ENCODE data around the gene FAM193B. TPM values are rescaled to one million over a fixed set of nuclear protein-coding genes. Genes with fewer than 3 reads are reported as not detected.

FAM193B gene
- total and polyA plus RNA-seq, 2 donors (not counting 1 experiment from before 2014, with no cell fraction given): 227 to 301 TPM

- Mint-ChIP-seq H3K27me3 (no peaks in the 10 kb centered on the region), H3K27ac (peak overlapping the region; percentile 98), H3K9me3 (ENCODE audit: insufficient read depth) (no peaks in the 10 kb centered on the region), H3K4me3 (peak overlapping the region; percentile 94), H3K4me1 (peaks cover 55% of the 10 kb centered on the region)
- TF ChIP-seq EZH2 (IDR thresholded peaks at IDR 0.05; ENCODE audit: borderline replicate concordance, insufficient read depth, low read depth, low read length, poor library complexity, severe bottlenecking) (no peak), CTCF (IDR thresholded peaks at IDR 0.05) (no peak)
- DNase-seq (peak; percentile 85), ATAC-seq (ENCODE audit: low read depth) (peak; percentile 39)
- Histone ChIP-seq H3K36me3 (replicated peaks in 1 of 2; ENCODE audit: control extremely low read depth in 1 of 2, control insufficient read depth in 1 of 2, extremely low read depth in 1 of 2, insufficient read depth in 2 of 2, low read length in 1 of 2) (peaks cover 0 to 55% of the 10 kb centered on the region in 2 experiments), H2AFZ (ENCODE audit: insufficient read depth, low read depth, low read length, poor library complexity, severe bottlenecking) (peak overlapping the region; percentile 45), H3K4me1 (ENCODE audit: control insufficient read depth in 2 of 2, insufficient read depth in 2 of 2, low read length in 2 of 2) (peaks cover 38 to 52% of the 10 kb centered on the region in 2 donors), H3K4me2 (replicated peaks; ENCODE audit: low read depth, low read length, poor library complexity, severe bottlenecking) (peak overlapping the region; percentile 97), H4K20me1 (ENCODE audit: control insufficient read depth, insufficient read depth, low read length, poor library complexity, severe bottlenecking) (peaks cover 26% of the 10 kb centered on the region), H3K27ac (ENCODE audit: low read length in 2 of 2) (peak overlapping the region; percentile 91 to 96), H3K4me3 (ENCODE audit: control extremely low read depth in 1 of 5, extremely low read depth in 1 of 5, insufficient read depth in 1 of 5, low read depth in 2 of 5, low read length in 4 of 5) (peak overlapping the region; percentile 3 to 95 (median 75)), H3K9me3 (ENCODE audit: control extremely low read depth in 1 of 3, control insufficient read depth in 2 of 3, insufficient read depth in 1 of 3, low read length in 2 of 3) (no peaks in the 10 kb centered on the region), H3K27me3 (replicated peaks in 1 of 4; ENCODE audit: control extremely low read depth in 1 of 4, control insufficient read depth in 3 of 4, insufficient read depth in 4 of 4, low read length in 3 of 4) (no peaks in the 10 kb centered on the region), H3K79me2 (ENCODE audit: control insufficient read depth, insufficient read depth, low read length) (peaks cover 61% of the 10 kb centered on the region), H3K9ac (ENCODE audit: low read length) (peak overlapping the region; percentile 86)
- ChIA-PET CTCF (interaction anchor here (0.9 to 5.5 kb wide), 10 partner anchors 10 to 158 kb away, joined by 3 to 70 read pairs (median 6); partner anchors contain the start of genes LMAN2, PDLIM7 and TMED9), POLR2A (interaction anchor here (0.9 to 4.1 kb wide), 9 partner anchors 9 to 610 kb away, joined by 3 to 19 read pairs (median 6); partner anchors contain the start of genes GRK6 and PDLIM7)
- intact Hi-C loops (cut with micrococcal nuclease): loop anchor here (1.0 to 5.0 kb wide), 6 partner anchors 13 to 208 kb away; partner anchors contain the start of genes GRK6, PDLIM7, PRELID1 and RAB24
- WGBS (ENCODE audit: insufficient coverage): 9% methylated on average over 11 of the region's 11 CpGs
Observed at GRCh38 chr5:177509991-177510566, 44.3 kb downstream of the FAM193B start.
